ENCODE data around the gene SMIM30.

GRCh38 chr7:113159746-113160339, 41.5 kb upstream of the SMIM30 start:
- TF ChIP-seq POLR2AphosphoS5 (IDR thresholded peaks at IDR 0.05; ENCODE audit: borderline replicate concordance, low read depth, low read length): no peak
- no peak for TF ChIP-seq FOXP2 (optimal IDR thresholded peaks at IDR 0.05; ENCODE audit: control extremely low read depth, extremely low read length, insufficient read depth)
- TF ChIP-seq EZH2 (IDR thresholded peaks at IDR 0.05): no peak
